ENCODE results near the gene UNC119.

UNC119 gene

DNA sequence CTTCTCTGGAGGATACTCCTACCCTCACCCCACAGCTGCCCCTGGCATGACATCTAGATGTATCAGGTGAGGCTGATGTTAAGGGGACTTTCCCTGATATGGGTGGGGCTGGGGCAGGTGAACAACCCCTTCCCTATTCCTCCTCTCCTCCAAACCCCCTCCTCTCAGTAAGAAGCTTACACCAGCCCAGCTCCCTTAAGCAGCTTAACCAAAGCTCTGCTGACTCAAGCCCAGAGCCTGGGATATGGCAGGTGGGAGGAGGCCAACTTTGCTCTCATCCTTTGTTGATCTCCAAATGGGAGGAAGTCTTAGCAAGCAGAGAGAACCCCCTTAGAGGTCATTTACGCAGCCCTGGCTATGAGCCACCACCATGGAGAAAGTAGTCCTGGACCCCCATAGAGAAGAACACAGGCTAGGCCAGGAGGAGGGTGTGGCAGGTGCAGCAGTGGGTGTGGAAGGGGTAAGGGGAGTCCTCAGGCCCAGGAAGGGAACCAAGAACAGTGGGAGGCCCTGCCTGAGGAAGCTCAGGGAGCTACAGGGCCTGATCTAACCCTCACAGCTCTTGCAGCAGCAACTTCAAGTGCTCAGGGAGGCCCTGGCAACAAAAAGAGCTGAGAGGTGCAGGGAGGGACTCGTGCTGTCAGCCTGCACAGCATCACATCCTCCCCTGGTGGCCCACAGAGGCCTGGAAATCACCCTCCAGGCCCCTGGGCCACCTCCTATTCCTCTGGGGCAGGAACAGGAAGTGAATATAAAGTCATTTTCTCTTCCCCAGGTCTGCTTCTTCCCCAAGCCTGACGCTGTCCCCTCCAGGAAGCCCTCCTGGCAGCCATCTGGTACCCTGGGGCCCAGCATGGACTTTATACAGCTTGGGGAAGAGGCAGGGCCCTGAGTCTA lies 2.9 kb downstream of the UNC119 start:
- TF ChIP-seq CTCF (conservative IDR thresholded peaks at IDR 0.05; ENCODE audit: control insufficient read depth, insufficient read depth, low read depth, low read length), result no peak
- H3K4me3 ChIP-seq (ENCODE audit: control insufficient read depth, low read depth, low read length), result no peak overlapping the region
- DNase-seq (ENCODE audit: low read depth), result no peak

DNA sequence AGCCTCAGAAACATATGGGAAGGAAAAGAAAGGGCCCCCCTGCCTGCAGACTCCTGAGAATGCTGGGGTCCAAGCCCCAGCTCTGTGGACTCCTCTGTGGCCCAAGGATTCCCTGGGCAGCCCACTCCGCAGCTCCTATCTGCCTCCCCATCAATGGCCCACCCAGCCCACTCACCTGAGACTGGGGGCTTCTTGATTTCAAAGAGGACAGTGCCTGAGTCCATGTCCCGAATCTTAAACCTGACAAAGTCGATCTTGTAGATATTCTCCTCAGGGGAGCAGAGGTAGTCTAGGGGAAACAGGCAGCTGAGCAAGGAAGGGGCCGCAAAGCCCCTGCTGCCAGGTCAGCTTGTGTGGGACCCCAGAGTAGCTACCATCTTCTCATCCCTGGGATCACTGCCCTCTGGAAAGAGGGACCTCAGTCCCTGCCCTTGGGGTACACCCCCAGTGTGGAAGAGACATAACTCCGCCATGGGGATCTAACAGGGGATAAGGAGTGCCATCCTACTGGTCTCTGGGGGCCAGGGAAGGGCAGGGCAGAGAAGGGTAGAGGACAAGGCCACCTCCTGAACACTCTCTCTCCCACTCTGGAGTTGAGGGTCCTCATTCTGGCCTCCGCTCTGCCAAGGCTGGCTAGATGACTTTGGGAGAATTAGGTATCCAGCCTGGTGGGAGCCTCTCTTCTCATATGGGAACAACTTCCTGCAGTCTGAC lies 3.9 kb downstream of the UNC119 start:
- no peak for TF ChIP-seq CTCF (conservative IDR thresholded peaks at IDR 0.05; ENCODE audit: control insufficient read depth, insufficient read depth, low read depth, low read length)
- no peak for DNase-seq (ENCODE audit: low read depth)
- H3K4me3 ChIP-seq (ENCODE audit: control insufficient read depth, low read depth, low read length), result no peak overlapping the region

- no peak overlapping the region for H3K4me3 ChIP-seq (ENCODE audit: control insufficient read depth, low read depth, low read length)
- peak; percentile 69 for DNase-seq (ENCODE audit: low read depth)
- TF ChIP-seq CTCF (conservative IDR thresholded peaks at IDR 0.05; ENCODE audit: control insufficient read depth, insufficient read depth, low read depth, low read length), result peak; percentile 88
Observed at GRCh38 chr17:28547623-28548416, 4.6 kb downstream of the UNC119 start.

GRCh38 chr17:28547096-28547622 lies 5.3 kb downstream of the UNC119 start:
- no peak for DNase-seq (ENCODE audit: low read depth)
- no peak overlapping the region for H3K4me3 ChIP-seq (ENCODE audit: control insufficient read depth, low read depth, low read length)
- TF ChIP-seq CTCF (conservative IDR thresholded peaks at IDR 0.05; ENCODE audit: control insufficient read depth, insufficient read depth, low read depth, low read length), result no peak

- no peak for DNase-seq (ENCODE audit: low read depth)
- TF ChIP-seq CTCF (conservative IDR thresholded peaks at IDR 0.05; ENCODE audit: control insufficient read depth, insufficient read depth, low read depth, low read length), result no peak
- no peak overlapping the region for H3K4me3 ChIP-seq (ENCODE audit: control insufficient read depth, low read depth, low read length)
Observed at GRCh38 chr17:28545787-28546415, 6.5 kb downstream of the UNC119 start.

- no peak for DNase-seq (ENCODE audit: low read depth)
- no peak for TF ChIP-seq CTCF (conservative IDR thresholded peaks at IDR 0.05; ENCODE audit: control insufficient read depth, insufficient read depth, low read depth, low read length)
- no peak overlapping the region for H3K4me3 ChIP-seq (ENCODE audit: control insufficient read depth, low read depth, low read length)
Observed at GRCh38 chr17:28545141-28545503, 7.3 kb downstream of the UNC119 start.
